GM18502 (cell line): Measurements from ENCODE around the gene MYRFL.
"Not testable (repeated sequence)": the region's sequence is repeated elsewhere in the genome, so short reads cannot be mapped to it uniquely, and the experiment has no call there.

Experiments used
- ATAC-seq: cut with Tn5 transposase; IDR thresholded peaks from one replicate; pipeline ENCODE4 v1.9.1; 2021; ENCODE audit warnings: mild to moderate bottlenecking; ENCODE audit not compliant: unreplicated experiment, poor library complexity

MYRFL gene

GRCh38 chr12:69978020-69978419 is 153.0 kb downstream of the MYRFL start:
- ATAC-seq = no peak

- ATAC-seq = no peak
Measured at GRCh38 chr12:69981881-69982475, 157.0 kb downstream of the MYRFL start.

- ATAC-seq = no peak
Measured at GRCh38 chr12:69984241-69984640, 159.2 kb downstream of the MYRFL start.

- ATAC-seq = peak; percentile 97
Measured at GRCh38 chr12:69985656-69986055, 160.6 kb downstream of the MYRFL start.

- no peak for ATAC-seq
Measured at GRCh38 chr12:69986114-69986513, 161.1 kb downstream of the MYRFL start.

- ATAC-seq = no peak
Measured at GRCh38 chr12:69987579-69988091, 162.6 kb downstream of the MYRFL start.

- no peak for ATAC-seq
Measured at GRCh38 chr12:69988481-69989321, 163.7 kb downstream of the MYRFL start.

- ATAC-seq = no peak
Measured at GRCh38 chr12:69991690-69992288, 166.8 kb downstream of the MYRFL start.

- ATAC-seq = no peak
Measured at GRCh38 chr12:69993433-69993832, 168.4 kb downstream of the MYRFL start.

GRCh38 chr12:69994086-69994485 is 169.1 kb downstream of the MYRFL start:
- ATAC-seq = not testable (repeated sequence)

GRCh38 chr12:69994724-69995173 is 169.7 kb downstream of the MYRFL start:
- no peak for ATAC-seq

- no peak for ATAC-seq
Measured at GRCh38 chr12:69996241-69996640, 171.2 kb downstream of the MYRFL start.

GRCh38 chr12:69996722-69997121 is 171.7 kb downstream of the MYRFL start:
- no peak for ATAC-seq

- ATAC-seq = no peak
Measured at GRCh38 chr12:69998011-69998410, 173.0 kb downstream of the MYRFL start.

GRCh38 chr12:69998922-69999321 is 173.9 kb downstream of the MYRFL start:
- no peak for ATAC-seq

- no peak for ATAC-seq
Measured at GRCh38 chr12:69999561-69999960, 174.5 kb downstream of the MYRFL start.

GRCh38 chr12:70002097-70002911 is 177.3 kb downstream of the MYRFL start:
- no peak for ATAC-seq

GRCh38 chr12:70002912-70003255 is 177.9 kb downstream of the MYRFL start:
- ATAC-seq = no peak

GRCh38 chr12:70005864-70006618 is 181.0 kb downstream of the MYRFL start:
- no peak for ATAC-seq

GRCh38 chr12:70006619-70006973 is 181.6 kb downstream of the MYRFL start:
- ATAC-seq = no peak
